Urinary bladder (tissue), 4 donors: ENCODE data around the gene KCNJ15. TPM values are rescaled to one million over a fixed set of nuclear protein-coding genes. Genes with fewer than 3 reads are reported as not detected.

ENCODE experiments used
- DNase-seq: peaks from one replicate; pipeline ENCODE4 v3.0.0-alpha.2; 2015; ENCODE audit errors: extremely low spot score
- H3K27ac ChIP-seq: one replicate; pipeline ENCODE4 v1.5.1; 2013; ENCODE audit warnings: low read depth, mild to moderate bottlenecking, moderate library complexity
- H3K36me3 ChIP-seq: one replicate; pipeline ENCODE4 v1.6.1; 2013; ENCODE audit warnings: mild to moderate bottlenecking, moderate library complexity; ENCODE audit not compliant: insufficient read depth
- H3K4me1 ChIP-seq: one replicate; pipeline ENCODE4 v1.6.1; 2013; ENCODE audit warnings: mild to moderate bottlenecking, moderate library complexity; ENCODE audit not compliant: insufficient read depth
- H3K4me3 ChIP-seq: one replicate; pipeline ENCODE4 v1.5.1; 2013; ENCODE audit warnings: low read depth, low read length
- WGBS: extraction: QIAGEN DNeasy Blood & Tissue Kit; methylation state at CpG from one replicate; pipeline ENCODE4 v1.1.7; 2013; 5-methylcytosine and 5-hydroxymethylcytosine counted together
- polyA plus RNA-seq: library from polyadenylated mRNA; stranded (reverse); fragments of 200-250 nt; gene quantifications from one replicate; pipeline ENCODE4 v1.2.3, GENCODE V29; 2013
- total RNA-seq: library from RNA; depleted of rRNA; stranded (reverse); fragments of >200 nt; gene quantifications from one replicate; pipeline ENCODE4 v1.2.3, GENCODE V29; 2014
- donor health status: healthy with polysubstance abuse.
- donor health status: healthy.

Gene KCNJ15
- total and polyA plus RNA-seq, 2 donors = 6.4 to 11.4 TPM

- Histone ChIP-seq H3K4me1 (no peaks in the 10 kb centered on the region), H3K36me3 (no peaks in the 10 kb centered on the region), H3K4me3 (no peak overlapping the region), H3K27ac (no peak overlapping the region)
- no peak for DNase-seq
- 86% methylated on average over 8 of the region's 8 CpGs for WGBS
Observed at GRCh38 chr21:38322311-38322950, 65.6 kb downstream of the KCNJ15 start.

GRCh38 chr21:38323721-38324531 lies 67.1 kb downstream of the KCNJ15 start:
- H3K27ac ChIP-seq = no peak overlapping the region
- DNase-seq = no peak
- WGBS = 38% methylated on average over 5 of the region's 5 CpGs

GRCh38 chr21:38325216-38325615 lies 68.4 kb downstream of the KCNJ15 start:
- Histone ChIP-seq H3K4me3 (no peak overlapping the region), H3K4me1 (no peaks in the 10 kb centered on the region), H3K36me3 (no peaks in the 10 kb centered on the region), H3K27ac (no peak overlapping the region)
- WGBS = 84% methylated on average over 2 of the region's 2 CpGs
- DNase-seq = no peak

More at GRCh38 chr21:38323721-38324531, 67.1 kb downstream of the KCNJ15 start:
- Histone ChIP-seq H3K4me1 (no peaks in the 10 kb centered on the region), H3K36me3 (no peaks in the 10 kb centered on the region), H3K4me3 (no peak overlapping the region)

- DNase-seq = no peak
- Histone ChIP-seq H3K36me3 (no peaks in the 10 kb centered on the region), H3K4me1 (no peaks in the 10 kb centered on the region), H3K27ac (no peak overlapping the region), H3K4me3 (no peak overlapping the region)
- 85% methylated on average over 8 of the region's 8 CpGs for WGBS
Observed at GRCh38 chr21:38325731-38326420, 69.1 kb downstream of the KCNJ15 start.

- DNase-seq = no peak
- H3K4me1 ChIP-seq = no peaks in the 10 kb centered on the region
- no peak overlapping the region for H3K27ac ChIP-seq
- no peak overlapping the region for H3K4me3 ChIP-seq
- H3K36me3 ChIP-seq = no peaks in the 10 kb centered on the region
- WGBS = 88% methylated on average over 4 of the region's 4 CpGs
Observed at GRCh38 chr21:38326429-38326828, 69.6 kb downstream of the KCNJ15 start.

GRCh38 chr21:38326899-38327298 lies 70.1 kb downstream of the KCNJ15 start:
- no peak overlapping the region for H3K4me3 ChIP-seq
- no peaks in the 10 kb centered on the region for H3K4me1 ChIP-seq
- H3K36me3 ChIP-seq = no peaks in the 10 kb centered on the region
- no peak for DNase-seq
- 92% methylated on average over 4 of the region's 4 CpGs for whole genome bisulfite sequencing
- no peak overlapping the region for H3K27ac ChIP-seq

GRCh38 chr21:38327984-38328383 lies 71.2 kb downstream of the KCNJ15 start:
- no peak overlapping the region for H3K27ac ChIP-seq
- H3K4me1 ChIP-seq = no peaks in the 10 kb centered on the region
- no peak overlapping the region for H3K4me3 ChIP-seq
- H3K36me3 ChIP-seq = no peaks in the 10 kb centered on the region
- WGBS = 96% methylated on average over 1 of the region's 1 CpG
- DNase-seq = no peak

- H3K36me3 ChIP-seq = no peaks in the 10 kb centered on the region
- WGBS = 83% methylated on average over 2 of the region's 2 CpGs
- H3K27ac ChIP-seq = no peak overlapping the region
- DNase-seq = no peak
- H3K4me3 ChIP-seq = no peak overlapping the region
- H3K4me1 ChIP-seq = no peaks in the 10 kb centered on the region
Observed at GRCh38 chr21:38329162-38329561, 72.4 kb downstream of the KCNJ15 start.

GRCh38 chr21:38330666-38331065 lies 73.9 kb downstream of the KCNJ15 start:
- 90% methylated on average over 2 of the region's 2 CpGs for WGBS

GRCh38 chr21:38333301-38334272 lies 76.8 kb downstream of the KCNJ15 start:
- Histone ChIP-seq H3K27ac (no peak overlapping the region), H3K36me3 (no peaks in the 10 kb centered on the region), H3K4me1 (no peaks in the 10 kb centered on the region), H3K4me3 (no peak overlapping the region)
- 74% methylated on average over 8 of the region's 8 CpGs for WGBS
- no peak for DNase-seq

More at GRCh38 chr21:38330666-38331065, 73.9 kb downstream of the KCNJ15 start:
- Histone ChIP-seq H3K4me3 (no peak overlapping the region), H3K27ac (no peak overlapping the region), H3K4me1 (no peaks in the 10 kb centered on the region), H3K36me3 (no peaks in the 10 kb centered on the region)
- no peak for DNase-seq

- H3K27ac ChIP-seq = no peak overlapping the region
- no peak for DNase-seq
- H3K4me3 ChIP-seq = no peak overlapping the region
- no peaks in the 10 kb centered on the region for H3K4me1 ChIP-seq
- no peaks in the 10 kb centered on the region for H3K36me3 ChIP-seq
- 91% methylated on average over 8 of the region's 8 CpGs for WGBS
Observed at GRCh38 chr21:38334866-38335265, 78.1 kb downstream of the KCNJ15 start.

- Histone ChIP-seq H3K27ac (no peak overlapping the region), H3K36me3 (no peaks in the 10 kb centered on the region), H3K4me3 (no peak overlapping the region), H3K4me1 (no peaks in the 10 kb centered on the region)
- no peak for DNase-seq
- whole genome bisulfite sequencing = 94% methylated on average over 5 of the region's 5 CpGs
Observed at GRCh38 chr21:38337793-38338192, 81.0 kb downstream of the KCNJ15 start.

GRCh38 chr21:38340131-38340530 lies 83.3 kb downstream of the KCNJ15 start:
- WGBS = 95% methylated on average over 4 of the region's 4 CpGs
- Histone ChIP-seq H3K36me3 (no peaks in the 10 kb centered on the region), H3K4me3 (no peak overlapping the region), H3K4me1 (peaks cover 2% of the 10 kb centered on the region), H3K27ac (no peak overlapping the region)
- no peak for DNase-seq
